HG02943 (cell line): ENCODE data around the gene ACTR1B.
"Not testable (repeated sequence)": the region's sequence is repeated elsewhere in the genome, so short reads cannot be mapped to it uniquely, and the experiment has no call there.

Experiments
- ATAC-seq: cut with Tn5 transposase; IDR thresholded peaks from one replicate; pipeline ENCODE4 v1.9.1; 2021; ENCODE audit warnings: mild to moderate bottlenecking, low read depth, moderate library complexity; ENCODE audit not compliant: unreplicated experiment

Gene ACTR1B

GRCh38 chr2:97691166-97691565 is 27.3 kb upstream of the ACTR1B start:
- ATAC-seq: no peak

GRCh38 chr2:97688062-97688827 is 24.4 kb upstream of the ACTR1B start:
- ATAC-seq: no peak

GRCh38 chr2:97687235-97687634 is 23.4 kb upstream of the ACTR1B start:
- not testable (repeated sequence) for ATAC-seq

GRCh38 chr2:97678298-97678697 is 14.5 kb upstream of the ACTR1B start:
- ATAC-seq: no peak

- ATAC-seq: no peak
Observed at GRCh38 chr2:97677480-97677879, 13.6 kb upstream of the ACTR1B start.

GRCh38 chr2:97676620-97677019 is 12.8 kb upstream of the ACTR1B start:
- ATAC-seq: no peak

- no peak for ATAC-seq
Observed at GRCh38 chr2:97675430-97676113, 11.7 kb upstream of the ACTR1B start.

- no peak for ATAC-seq
Observed at GRCh38 chr2:97673915-97674283, 10.1 kb upstream of the ACTR1B start.

GRCh38 chr2:97673182-97673914 is 9.5 kb upstream of the ACTR1B start:
- no peak for ATAC-seq

GRCh38 chr2:97672606-97673140 is 8.8 kb upstream of the ACTR1B start:
- ATAC-seq: not testable (repeated sequence)

- ATAC-seq: no peak
Observed at GRCh38 chr2:97671526-97671925, 7.7 kb upstream of the ACTR1B start.

GRCh38 chr2:97670471-97670870 is 6.6 kb upstream of the ACTR1B start:
- no peak for ATAC-seq

GRCh38 chr2:97669448-97669847 is 5.6 kb upstream of the ACTR1B start, which contains the start of gene C2orf92:
C2orf92 (plus strand) TSS chr2:97669713; CDS start chr2:97669789, 76 bp downstream.
- no peak for ATAC-seq

GRCh38 chr2:97664636-97664970 is 759 bp upstream of the ACTR1B start:
- ATAC-seq: no peak

GRCh38 chr2:97663626-97663961 is 250 bp downstream of the ACTR1B start:
- no peak for ATAC-seq

- ATAC-seq: peak; percentile 56
Observed at GRCh38 chr2:97662895-97663625, 784 bp downstream of the ACTR1B start.

GRCh38 chr2:97662386-97662894 is 1.4 kb downstream of the ACTR1B start:
- ATAC-seq: no peak

GRCh38 chr2:97661927-97662326 is 1.9 kb downstream of the ACTR1B start:
- no peak for ATAC-seq

- ATAC-seq: no peak
Observed at GRCh38 chr2:97660775-97661389, 3.0 kb downstream of the ACTR1B start.
